HCT116 (cell line): Measurements from ENCODE around the gene CD69. TPM values are rescaled to one million over a fixed set of nuclear protein-coding genes. Genes with fewer than 3 reads are reported as not detected.

Experiments
- ATAC-seq: fragments of 200-7000 bp; cut with Tn5 transposase; 2 replicates; pipeline ENCODE4 v1.9.1; 2020; ENCODE audit warnings: mild to moderate bottlenecking, moderate library complexity
- BruUV-seq: library from RNA; stranded (reverse); fragments of 400-500 nt; replicated peaks from 2 replicates; lab custom pipeline; 2021; lab: Mats Ljungman, UMichigan
- CTCF ChIA-PET: fragments of 300-600 bp; sonication (Branson Sonifier 250); formaldehyde crosslinking; loops from one replicate; lab custom pipeline; 2021; ENCODE audit warnings: antibody characterized with exemption; lab: Charles Lee
- POLR2A ChIA-PET: fragments of 300-600, 350-600 bp; sonication (Branson Sonifier 250); formaldehyde crosslinking; loops from one replicate; lab custom pipeline; 2021; ENCODE audit warnings: antibody characterized with exemption; lab: Charles Lee
- RAD21 ChIA-PET, 2 experiments: fragments of 300-600 bp; sonication (Branson Sonifier 250); formaldehyde crosslinking; loops; one replicate each; lab custom pipeline; 2023; ENCODE audit warnings: low total read pairs in 2 of 2; ENCODE audit not compliant: uncharacterized antibody in 2 of 2, unreplicated experiment in 2 of 2, low non-redundant PET in 1 of 2; lab: Charles Lee
- DNase-seq: peaks from one replicate; pipeline ENCODE4 v3.0.0-alpha.2; 2010; ENCODE audit warnings: low read depth, low spot score
- H2AFZ ChIP-seq: fragments of 200-600 bp; shearing (Covaris generic), sonication (generic); 2 replicates; pipeline ENCODE4 v1.6.1; 2017; ENCODE audit warnings: low read depth, mixed run types, mixed read lengths, antibody characterized with exemption, low read length; ENCODE audit not compliant: poor library complexity, severe bottlenecking
- H3K27ac ChIP-seq: 2 replicates; pipeline ENCODE4 v1.5.1; 2012; ENCODE audit warnings: low read depth, low read length
- H3K27me3 ChIP-seq: fragments of 200-600 bp; sonication (generic); 2 replicates; pipeline ENCODE4 v1.6.1; 2016; ENCODE audit warnings: mixed run types, low read length, mixed read lengths; ENCODE audit not compliant: insufficient read depth
- H3K36me3 ChIP-seq, 2 experiments: fragments of 200-500 bp in 1 of 2; fragments of 200-600 bp in 1 of 2; sonication (Bioruptor generic) in 1 of 2; sonication (generic) in 1 of 2; 2 replicates each; pipeline versions ENCODE4 v1.5.1 to v1.6.1; 2014 to 2016; ENCODE audit warnings: low read length in 2 of 2, inconsistent platforms in 1 of 2, mixed read lengths in 1 of 2, mixed run types in 1 of 2; ENCODE audit not compliant: insufficient read depth in 2 of 2, control insufficient read depth in 1 of 2
- H3K4me1 ChIP-seq, 2 experiments: fragments of 200-600 bp in 1 of 2; sonication (generic) in 1 of 2; 2 replicates each; pipeline versions ENCODE4 v1.5.1 to v1.6.1; 2012 to 2017; ENCODE audit warnings: low read length in 2 of 2, inconsistent platforms in 1 of 2, mild to moderate bottlenecking in 1 of 2, mixed read lengths in 1 of 2, mixed run types in 1 of 2, moderate library complexity in 1 of 2; ENCODE audit not compliant: insufficient read depth in 2 of 2, control insufficient read depth in 1 of 2
- H3K4me2 ChIP-seq: fragments of 200-600 bp; sonication (generic); 2 replicates; pipeline ENCODE4 v1.6.1; 2017; ENCODE audit warnings: mixed run types, low read length, mixed read lengths
- H3K4me3 ChIP-seq, 2 experiments: fragments of 200-600 bp in 1 of 2; sonication (generic) in 1 of 2; replicated peaks in 1 of 2; 2 replicates each; pipeline ENCODE4 v1.5.1; 2011 to 2016; ENCODE audit warnings: low read length in 2 of 2, control low read depth in 1 of 2, low read depth in 1 of 2, mild to moderate bottlenecking in 1 of 2, mixed read lengths in 1 of 2, mixed run types in 1 of 2
- H3K79me2 ChIP-seq: fragments of 200-600 bp; sonication (generic); 2 replicates; pipeline ENCODE4 v1.6.1; 2017; ENCODE audit warnings: mild to moderate bottlenecking, mixed run types, low read length, moderate library complexity, mixed read lengths; ENCODE audit not compliant: insufficient read depth
- H3K9ac ChIP-seq: fragments of 200-600 bp; sonication (generic); 2 replicates; pipeline ENCODE4 v1.6.1; 2016; ENCODE audit warnings: low read length, mixed read lengths
- H3K9me2 ChIP-seq: fragments of 200-600 bp; sonication (generic), shearing (Covaris generic); 2 replicates; pipeline ENCODE4 v1.6.1; 2017; ENCODE audit warnings: mixed run types, mild to moderate bottlenecking, moderate library complexity; ENCODE audit not compliant: insufficient read depth
- H3K9me3 ChIP-seq, 2 experiments: fragments of 200-500 bp in 1 of 2; fragments of 200-600 bp in 1 of 2; sonication (Bioruptor generic) in 1 of 2; sonication (generic) in 1 of 2; 2 replicates each; pipeline ENCODE4 v1.6.1; 2014 to 2017; ENCODE audit warnings: low read length in 2 of 2, mixed read lengths in 2 of 2, inconsistent platforms in 1 of 2, low read depth in 1 of 2, mild to moderate bottlenecking in 1 of 2, mixed run types in 1 of 2, moderate library complexity in 1 of 2; ENCODE audit not compliant: control insufficient read depth in 1 of 2, insufficient read depth in 1 of 2
- H4K20me1 ChIP-seq: fragments of 200-600 bp; sonication (generic), shearing (Covaris generic); 2 replicates; pipeline ENCODE4 v1.6.1; 2017; ENCODE audit warnings: mixed run types, mild to moderate bottlenecking, moderate library complexity; ENCODE audit not compliant: insufficient read depth
- CBX3 ChIP-seq: IDR thresholded peaks from 2 replicates; pipeline ENCODE4 v1.6.1; 2012; ENCODE audit warnings: low read depth
- ELF1 ChIP-seq: IDR thresholded peaks from 2 replicates; pipeline ENCODE4 v1.6.1; 2012; ENCODE audit warnings: low read depth, borderline replicate concordance
- EZH2 ChIP-seq: fragments of 200-600 bp; sonication (generic); IDR thresholded peaks from 2 replicates; pipeline ENCODE4 v1.6.1; 2017; ENCODE audit warnings: antibody characterized with exemption, mixed run types
- FOSL1 ChIP-seq: IDR thresholded peaks from 2 replicates; pipeline ENCODE4 v1.6.1; 2012; ENCODE audit warnings: low read depth
- JUND ChIP-seq: IDR thresholded peaks from 2 replicates; pipeline ENCODE4 v1.6.1; 2012
- POLR2A ChIP-seq: IDR thresholded peaks from 2 replicates; pipeline ENCODE4 v1.7.0; 2011; ENCODE audit warnings: borderline replicate concordance; ENCODE audit not compliant: insufficient read depth, insufficient read length; ENCODE audit errors: extremely low read depth
- RAD21 ChIP-seq: IDR thresholded peaks from 2 replicates; pipeline ENCODE4 v1.6.1; 2012; ENCODE audit warnings: low read depth, mild to moderate bottlenecking
- SIN3A ChIP-seq: IDR thresholded peaks from 2 replicates; pipeline ENCODE4 v1.6.1; 2012; ENCODE audit warnings: low read depth
- SP1 ChIP-seq: IDR thresholded peaks from 2 replicates; pipeline ENCODE4 v1.6.1; 2012; ENCODE audit warnings: low read depth
- SRF ChIP-seq: IDR thresholded peaks from 2 replicates; pipeline ENCODE4 v1.6.1; 2012; ENCODE audit warnings: low read depth
- ZFX ChIP-seq: fragments of 450-650 bp; IDR thresholded peaks from 2 replicates; pipeline ENCODE4 v1.6.1; 2017
- intact Hi-C: fragments of 100-400 bp; cut with micrococcal nuclease; formaldehyde crosslinking; loops from 2 replicates; pipeline ENCODE4 v1.10.0; 2022
- total RNA-seq: library from RNA; stranded (reverse); gene quantifications from one replicate; pipeline ENCODE4 v1.2.1, GENCODE V29; 2021; ENCODE audit not compliant: unreplicated experiment
- TF ChIP-seq, protein P1 (sequence below): IDR thresholded peaks from 2 replicates; pipeline ENCODE4 v1.6.1; 2011; ENCODE audit warnings: mild to moderate bottlenecking, low read length, moderate library complexity; ENCODE audit not compliant: insufficient replicate concordance; ENCODE audit errors: extremely low read depth
- TF ChIP-seq, protein P2 (sequence below), 3 experiments: fragments of 200-600 bp in 1 of 3; sonication (generic) in 1 of 3; IDR thresholded peaks in 2 of 3; conservative IDR thresholded peaks in 1 of 3; 2 replicates each; pipeline ENCODE4 v1.5.1; 2012 to 2017; ENCODE audit warnings: low read depth in 2 of 3, low read length in 2 of 3, antibody characterized with exemption in 1 of 3, borderline replicate concordance in 1 of 3, control low read depth in 1 of 3, mild to moderate bottlenecking in 1 of 3, mixed read lengths in 1 of 3, mixed run types in 1 of 3, moderate library complexity in 1 of 3; ENCODE audit not compliant: insufficient read depth in 1 of 3

The CD69 gene
- total RNA-seq, 1 experiment from 2014 or later, result not detected

DNA sequence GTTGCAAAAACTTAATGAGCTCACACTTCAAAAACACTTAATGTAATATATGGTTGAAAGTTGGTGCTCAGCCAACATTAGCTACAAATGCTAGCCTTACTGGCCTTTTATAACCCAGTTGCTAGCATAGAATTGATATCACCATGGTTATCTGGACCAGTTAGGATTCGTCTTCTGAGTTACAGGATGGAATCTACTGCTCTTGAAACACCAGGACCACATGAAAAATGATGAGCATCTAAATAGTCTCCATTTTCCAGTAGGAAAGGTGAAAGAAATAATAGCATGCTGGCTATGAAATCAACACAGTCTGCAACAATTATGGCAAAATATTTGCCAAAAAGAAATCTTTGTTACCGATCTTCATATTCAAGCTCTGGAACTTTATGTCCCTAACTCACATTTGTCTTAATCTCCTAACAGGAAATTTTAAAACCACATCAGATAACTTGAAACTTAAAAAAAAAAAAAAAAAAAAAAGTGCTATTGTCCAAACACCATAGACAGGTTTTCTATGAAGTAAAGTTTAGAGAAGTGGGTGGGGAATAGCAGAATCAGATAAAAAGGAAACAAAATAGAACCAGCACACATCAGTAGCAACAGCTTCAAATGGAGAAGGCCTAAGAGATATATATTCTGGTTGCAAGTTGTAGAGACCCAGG lies 12.6 kb upstream of the CD69 start (continued):
- TF ChIP-seq, protein P1, sequence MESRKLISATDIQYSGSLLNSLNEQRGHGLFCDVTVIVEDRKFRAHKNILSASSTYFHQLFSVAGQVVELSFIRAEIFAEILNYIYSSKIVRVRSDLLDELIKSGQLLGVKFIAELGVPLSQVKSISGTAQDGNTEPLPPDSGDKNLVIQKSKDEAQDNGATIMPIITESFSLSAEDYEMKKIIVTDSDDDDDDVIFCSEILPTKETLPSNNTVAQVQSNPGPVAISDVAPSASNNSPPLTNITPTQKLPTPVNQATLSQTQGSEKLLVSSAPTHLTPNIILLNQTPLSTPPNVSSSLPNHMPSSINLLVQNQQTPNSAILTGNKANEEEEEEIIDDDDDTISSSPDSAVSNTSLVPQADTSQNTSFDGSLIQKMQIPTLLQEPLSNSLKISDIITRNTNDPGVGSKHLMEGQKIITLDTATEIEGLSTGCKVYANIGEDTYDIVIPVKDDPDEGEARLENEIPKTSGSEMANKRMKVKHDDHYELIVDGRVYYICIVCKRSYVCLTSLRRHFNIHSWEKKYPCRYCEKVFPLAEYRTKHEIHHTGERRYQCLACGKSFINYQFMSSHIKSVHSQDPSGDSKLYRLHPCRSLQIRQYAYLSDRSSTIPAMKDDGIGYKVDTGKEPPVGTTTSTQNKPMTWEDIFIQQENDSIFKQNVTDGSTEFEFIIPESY, result no peak
- TF ChIP-seq, protein P2, sequence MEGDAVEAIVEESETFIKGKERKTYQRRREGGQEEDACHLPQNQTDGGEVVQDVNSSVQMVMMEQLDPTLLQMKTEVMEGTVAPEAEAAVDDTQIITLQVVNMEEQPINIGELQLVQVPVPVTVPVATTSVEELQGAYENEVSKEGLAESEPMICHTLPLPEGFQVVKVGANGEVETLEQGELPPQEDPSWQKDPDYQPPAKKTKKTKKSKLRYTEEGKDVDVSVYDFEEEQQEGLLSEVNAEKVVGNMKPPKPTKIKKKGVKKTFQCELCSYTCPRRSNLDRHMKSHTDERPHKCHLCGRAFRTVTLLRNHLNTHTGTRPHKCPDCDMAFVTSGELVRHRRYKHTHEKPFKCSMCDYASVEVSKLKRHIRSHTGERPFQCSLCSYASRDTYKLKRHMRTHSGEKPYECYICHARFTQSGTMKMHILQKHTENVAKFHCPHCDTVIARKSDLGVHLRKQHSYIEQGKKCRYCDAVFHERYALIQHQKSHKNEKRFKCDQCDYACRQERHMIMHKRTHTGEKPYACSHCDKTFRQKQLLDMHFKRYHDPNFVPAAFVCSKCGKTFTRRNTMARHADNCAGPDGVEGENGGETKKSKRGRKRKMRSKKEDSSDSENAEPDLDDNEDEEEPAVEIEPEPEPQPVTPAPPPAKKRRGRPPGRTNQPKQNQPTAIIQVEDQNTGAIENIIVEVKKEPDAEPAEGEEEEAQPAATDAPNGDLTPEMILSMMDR (IDR thresholded peaks at IDR 0.05 in 2 of 3, conservative IDR thresholded peaks at IDR 0.05 in 1 of 3; ENCODE audit: borderline replicate concordance in 1 of 3, insufficient read depth in 1 of 3, low read depth in 2 of 3, low read length in 2 of 3), result no peak
- TF ChIP-seq POLR2A, result no peak
- no peak for TF ChIP-seq EZH2
- no peak for TF ChIP-seq RAD21
- TF ChIP-seq ELF1, result no peak
- TF ChIP-seq FOSL1, result no peak
- no peak for TF ChIP-seq SRF
- no peak for TF ChIP-seq SP1

DNA sequence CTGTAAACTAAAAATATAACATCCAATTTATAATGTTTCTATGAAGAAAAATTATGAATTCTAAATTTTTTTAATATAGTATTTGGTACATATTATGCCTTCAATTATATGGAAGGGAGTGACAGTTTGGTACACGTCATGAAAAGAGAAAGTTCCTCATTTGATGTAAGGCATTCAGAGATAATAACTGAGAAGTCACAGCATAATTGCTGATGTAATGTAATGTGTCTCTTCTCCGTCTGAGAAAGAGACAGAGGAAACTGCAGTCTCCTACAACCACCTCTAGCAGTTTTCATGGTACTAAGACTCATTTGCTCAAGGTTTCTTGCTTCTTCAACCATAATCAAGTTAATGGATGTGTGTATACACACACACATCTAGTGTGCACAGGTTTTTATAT lies 2.3 kb upstream of the CD69 start:
- no peak for ATAC-seq
- Histone ChIP-seq H3K9ac (no peak overlapping the region), H3K4me2 (no peak overlapping the region), H3K27me3 (peaks cover 64% of the 10 kb centered on the region), H3K27ac (no peak overlapping the region), H3K9me2 (no peaks in the 10 kb centered on the region), H3K36me3 (no peaks in the 10 kb centered on the region), H3K4me3 (no peak overlapping the region), H2AFZ (no peak overlapping the region), H3K9me3 (no peaks in the 10 kb centered on the region), H3K79me2 (no peaks in the 10 kb centered on the region), H3K4me1 (no peaks in the 10 kb centered on the region)
- ChIA-PET CTCF (interaction anchor here (4.1 kb wide), 1 partner anchor 12 kb away, joined by 21 read pairs; no protein-coding TSS in a partner anchor), POLR2A (no interaction called here), RAD21 (no interaction called here)
- no TSS peak for BruUV-seq
- no peak for DNase-seq
- intact Hi-C loops, result no loop called here
- TF ChIP-seq ZFX, result no peak
- no peak for TF ChIP-seq JUND
- no peak for TF ChIP-seq ELF1
- no peak for TF ChIP-seq CBX3
- TF ChIP-seq SIN3A, result no peak
- TF ChIP-seq, all 23 proteins: peak for 0
- no peaks in the 10 kb centered on the region for H4K20me1 ChIP-seq
